HepG2 (cell line): ENCODE measurements around the gene NCOA6. TPM values are rescaled to one million over a fixed set of nuclear protein-coding genes. Genes with fewer than 3 reads are reported as not detected.
"Not testable (repeated sequence)": the region's sequence is repeated elsewhere in the genome, so short reads cannot be mapped to it uniquely, and the experiment has no call there.

Source experiments
- ATAC-seq: fragments of 200-7000 bp; cut with Tn5 transposase; 3 replicates; pipeline ENCODE4 v1.9.1; 2020; ENCODE audit warnings: mild to moderate bottlenecking, moderate library complexity
- BruUV-seq: library from RNA; stranded (reverse); fragments of 400-500 nt; replicated peaks from 2 replicates; lab custom pipeline; 2021; lab: Mats Ljungman, UMichigan
- CTCF ChIA-PET: fragments of 300-600 bp; formaldehyde crosslinking; extraction: SDS; loops from one replicate; lab custom pipeline; 2021; ENCODE audit warnings: low total read pairs, inconsistent platforms, low intra/inter-chr PET ratio; lab: Yijun Ruan, JAX
- POLR2A ChIA-PET: fragments of 350-600 bp; sonication (Branson Sonifier 250); formaldehyde crosslinking; loops from one replicate; lab custom pipeline; 2020; ENCODE audit warnings: antibody characterized with exemption, inconsistent platforms; lab: Yijun Ruan, JAX
- DNase-seq: peaks from one replicate; pipeline ENCODE4 v3.0.0-alpha.2; 2015; ENCODE audit warnings: low spot score
- FAIRE-seq: peaks from 3 replicates; lab custom pipeline; 2011; peaks lifted over from hg19 to GRCh38; lab: Jason Lieb, UNC
- H2AFZ ChIP-seq: one replicate; pipeline ENCODE4 v1.6.1; 2011; ENCODE audit warnings: low read length, inconsistent platforms
- H3K27ac ChIP-seq: fragments of 300-600 bp; 3 replicates; pipeline ENCODE4 v1.8.0; 2011; ENCODE audit warnings: mixed run types, mild to moderate bottlenecking, mixed read lengths, low read length, inconsistent platforms; ENCODE audit not compliant: insufficient read depth; ENCODE audit errors: extremely low read length
- H3K27me3 ChIP-seq, 2 experiments: fragments of 200-600 bp in 1 of 2; 2 replicates in 1 of 2; 3 replicates in 1 of 2; pipeline versions ENCODE4 v1.6.0 to v1.8.0; 2011; ENCODE audit warnings: low read length in 2 of 2, mild to moderate bottlenecking in 2 of 2, moderate library complexity in 2 of 2, inconsistent platforms in 1 of 2; ENCODE audit not compliant: insufficient read depth in 2 of 2, control insufficient read depth in 1 of 2
- H3K36me3 ChIP-seq, 2 experiments: fragments of 200-600 bp in 1 of 2; replicated peaks in 1 of 2; 2 replicates in 1 of 2; 3 replicates in 1 of 2; pipeline versions ENCODE4 v1.5.1 to v1.8.0; 2011; ENCODE audit warnings: low read length in 2 of 2, inconsistent platforms in 1 of 2; ENCODE audit not compliant: insufficient read depth in 2 of 2, control insufficient read depth in 1 of 2
- H3K4me1 ChIP-seq: 2 replicates; pipeline ENCODE4 v1.5.1; 2012; ENCODE audit warnings: low read length, inconsistent platforms; ENCODE audit not compliant: insufficient read depth
- H3K4me2 ChIP-seq: 2 replicates; pipeline ENCODE4 v1.6.0; 2011; ENCODE audit warnings: low read depth, low read length, inconsistent platforms
- H3K4me3 ChIP-seq, 3 experiments: fragments of 200-600 bp in 1 of 3; sonication (generic), shearing (Covaris generic) in 1 of 3; replicated peaks in 1 of 3; 2 replicates each; pipeline ENCODE4 v1.5.1; 2011 to 2016; ENCODE audit warnings: low read length in 3 of 3, inconsistent platforms in 2 of 3, low read depth in 2 of 3, mild to moderate bottlenecking in 2 of 3, control low read depth in 1 of 3, mixed read lengths in 1 of 3; ENCODE audit not compliant: insufficient read depth in 1 of 3
- H3K79me2 ChIP-seq: one replicate; pipeline ENCODE4 v1.6.1; 2011; ENCODE audit warnings: low read length, inconsistent platforms; ENCODE audit not compliant: insufficient read depth
- H3K9ac ChIP-seq: 2 replicates; pipeline ENCODE4 v1.6.0; 2011; ENCODE audit warnings: mild to moderate bottlenecking, low read depth, low read length, inconsistent platforms; ENCODE audit not compliant: insufficient read depth
- H3K9me3 ChIP-seq: 2 replicates; pipeline ENCODE4 v1.5.1; 2012; ENCODE audit warnings: mild to moderate bottlenecking, low read length
- H4K20me1 ChIP-seq: 2 replicates; pipeline ENCODE4 v1.6.0; 2011; ENCODE audit warnings: inconsistent platforms, mild to moderate bottlenecking, low read length, moderate library complexity; ENCODE audit not compliant: insufficient read depth
- ATF7-NPFF ChIP-seq: sonication (generic); formaldehyde crosslinking; IDR thresholded peaks from 2 replicates; pipeline ENCODE4 v1.8.1; 2023; ENCODE audit warnings: mild to moderate bottlenecking, low read depth, missing genetic modification reagents, moderate library complexity
- IRX3 ChIP-seq: sonication (generic); formaldehyde crosslinking; IDR thresholded peaks from 2 replicates; pipeline ENCODE4 v1.8.1; 2023; ENCODE audit warnings: mild to moderate bottlenecking, low read depth, missing genetic modification reagents, borderline replicate concordance
- NFATC3 ChIP-seq: sonication (generic); formaldehyde crosslinking; IDR thresholded peaks from 2 replicates; pipeline ENCODE4 v1.5.1; 2020; ENCODE audit warnings: mild to moderate bottlenecking, missing genetic modification reagents
- POGZ ChIP-seq: sonication (generic); formaldehyde crosslinking; IDR thresholded peaks from 2 replicates; pipeline ENCODE4 v1.4.0; 2020; ENCODE audit warnings: mild to moderate bottlenecking, missing genetic modification reagents
- RXRA ChIP-seq: sonication (generic); formaldehyde crosslinking; IDR thresholded peaks from 2 replicates; pipeline ENCODE4 v1.5.1; 2020; ENCODE audit warnings: missing genetic modification reagents
- ZNF121 ChIP-seq: sonication (generic); formaldehyde crosslinking; IDR thresholded peaks from 2 replicates; pipeline ENCODE4 v1.5.0; 2020; ENCODE audit warnings: mild to moderate bottlenecking, missing genetic modification reagents
- ZNF20 ChIP-seq: sonication (generic); formaldehyde crosslinking; IDR thresholded peaks from 2 replicates; pipeline ENCODE4 v1.4.0; 2020; ENCODE audit warnings: mild to moderate bottlenecking, moderate library complexity, missing genetic modification reagents
- ZNF619 ChIP-seq: sonication (generic); formaldehyde crosslinking; IDR thresholded peaks from 2 replicates; pipeline ENCODE4 v1.4.0; 2020; ENCODE audit warnings: mild to moderate bottlenecking, missing genetic modification reagents
- WGBS: methylation state at CpG from one replicate; pipeline ENCODE4 v1.1.6; 2017; ENCODE audit warnings: low lambda C conversion rate; 5-methylcytosine and 5-hydroxymethylcytosine counted together
- in situ Hi-C: cut with HindIII; loops from 2 replicates; pipeline ENCODE4 v1.10.0; 2017; ENCODE audit warnings: low pct_unique_long_range_greater_than_20kb; ENCODE audit not compliant: extremely low pct_ligation_motif_present
- intact Hi-C: fragments of 100-400 bp; cut with micrococcal nuclease; formaldehyde crosslinking; loops from one replicate; pipeline ENCODE4 v1.10.0; 2022; ENCODE audit not compliant: unreplicated experiment
- polyA plus RNA-seq, 8 experiments: library from polyadenylated mRNA; depleted of rRNA in 3 of 8; stranded (reverse) in 7 of 8; unstranded in 1 of 8; fragments of >200 nt; fragmentation: Illumina TruSeq in 4 of 8; extraction: Trizol in 4 of 8; gene quantifications; 2 replicates each; pipeline versions ENCODE4 v1.2.1 to v1.2.3, GENCODE V29; 2011 to 2016; ENCODE audit warnings: low read depth in 4 of 8, missing spikeins in 1 of 8, mixed read lengths in 1 of 8; ENCODE audit not compliant: insufficient read depth in 1 of 8
- total RNA-seq, 5 experiments: library from RNA; depleted of rRNA; stranded (reverse); fragments of >200 nt; fragmentation: Illumina TruSeq; extraction: Trizol; gene quantifications; 2 replicates each; pipeline ENCODE4 v1.2.3, GENCODE V29; 2016; ENCODE audit warnings: low read depth in 1 of 5

NCOA6 gene
- total and polyA plus RNA-seq, 2 of the 13 experiments (the other 11 are each of a cell fraction or from before 2014, with no cell fraction given): 11.2 to 29.3 TPM

- TF ChIP-seq ZNF619 (no peak), RXRA (CRISPR knock-in tag) (0 out of 2 replicates have a peak, but pooled peaks have one; percentile 20), POGZ (CRISPR knock-in tag) (0 out of 2 replicates have a peak, but pooled peaks have one; percentile 5), NFATC3 (CRISPR knock-in tag) (no peak), ATF7-NPFF (CRISPR knock-in tag) (no peak), IRX3 (CRISPR knock-in tag) (no peak)
These were observed 16.9 kb downstream of the NCOA6 start (continued) for GRCh38 chr20:34808583-34808982.

GRCh38 chr20:34807944-34808465 lies 17.4 kb downstream of the NCOA6 start:
- H3K9me3 ChIP-seq, H4K20me1 ChIP-seq, H3K27me3 ChIP-seq, BruUV-seq, DNase-seq, H3K27ac ChIP-seq, H3K36me3 ChIP-seq, H3K4me3 ChIP-seq, intact Hi-C loops, FAIRE-seq, in situ Hi-C loops, ATAC-seq, CTCF ChIA-PET, H3K9ac ChIP-seq, H2AFZ ChIP-seq, H3K4me2 ChIP-seq: not testable (repeated sequence)
- TF ChIP-seq ZNF20 (CRISPR knock-in tag): peak; percentile 8; the same call in 1 of the 2 replicates
- TF ChIP-seq ZNF121 (CRISPR knock-in tag): peak; percentile 77; the same call in 1 of the 2 replicates
- Histone ChIP-seq H3K79me2 (peaks cover 69% of the 10 kb centered on the region), H3K4me1 (peaks cover 22% of the 10 kb centered on the region)
- POLR2A ChIA-PET: interaction anchor here (1.4 kb wide), 1 partner anchor 16 kb away, joined by 3 read pairs; no protein-coding TSS in a partner anchor
- 95% methylated on average over 8 of the region's 8 CpGs for WGBS
